ENCODE results near the gene EDN2.

- TF ChIP-seq CTCF (IDR thresholded peaks at IDR 0.05) = no peak
- no peak for TF ChIP-seq POLR2AphosphoS5 (IDR thresholded peaks at IDR 0.05)
- no peak for TF ChIP-seq POLR2A (IDR thresholded peaks at IDR 0.05)
Measured at GRCh38 chr1:41469706-41470105, 14.8 kb downstream of the EDN2 start.

All from gastroesophageal sphincter (tissue), 3 donors.